NOMO-1 (cell line): ENCODE results near the gene FGF10.
A peak's percentile ranks its signal among the peaks of the same experiment; 100 is the strongest.

ENCODE experiments used
- DNase-seq, 2 experiments: peaks; one replicate each; lab custom pipeline; 2025; ENCODE audit not compliant: unreplicated experiment in 2 of 2; lab: John Stamatoyannopoulos, UW

FGF10 gene

GRCh38 chr5:44389090-44389822, at the start of gene FGF10:
FGF10 (minus strand) TSS chr5:44389420; CDS start chr5:44388682, 738 bp downstream.
- peak; percentile 42 to 45 for DNase-seq

DNA sequence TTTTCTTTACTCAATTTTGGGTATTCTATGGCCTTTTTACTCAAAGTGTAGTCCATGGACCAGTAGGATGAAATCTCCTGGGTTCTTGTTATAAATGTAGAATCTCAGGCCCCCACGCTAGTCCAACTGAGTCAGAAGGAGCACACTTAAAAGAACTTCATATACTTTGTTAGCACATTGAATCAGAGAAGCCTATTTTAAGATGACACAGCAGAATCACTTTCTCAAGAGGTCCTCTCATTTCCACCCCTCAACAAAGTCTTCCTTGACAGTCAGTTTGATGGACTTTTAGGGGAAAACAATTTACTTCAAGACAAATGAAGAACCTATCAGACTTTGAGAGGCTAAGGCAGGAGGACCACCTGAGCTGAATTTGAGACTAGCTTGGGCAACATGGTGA, 37.7 kb upstream of the FGF10 start:
- no peak for DNase-seq

- DNase-seq: no peak
Observed at GRCh38 chr5:44412286-44412685, 23.1 kb upstream of the FGF10 start.

DNA sequence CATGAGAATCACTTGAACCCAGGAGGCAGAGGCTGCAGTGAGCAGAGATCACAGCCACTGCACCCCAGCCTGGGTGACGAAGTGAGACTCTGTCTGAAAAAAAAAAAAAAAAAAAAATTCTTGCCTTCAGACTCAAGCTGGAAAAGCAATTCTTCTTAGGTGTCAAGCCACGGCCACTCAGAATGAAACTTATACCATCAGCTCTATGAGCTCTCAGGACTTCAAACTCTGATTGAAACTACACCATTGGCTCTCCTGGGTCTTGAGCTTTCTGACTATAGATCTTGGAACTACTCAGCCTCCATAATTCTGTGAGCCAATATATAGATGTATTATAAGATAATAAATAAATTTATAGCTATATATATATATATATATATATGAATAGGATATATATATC, 12.9 kb upstream of the FGF10 start:
- no peak for DNase-seq

- DNase-seq: no peak
Observed at GRCh38 chr5:44401611-44402010, 12.4 kb upstream of the FGF10 start.

- no peak for DNase-seq
Observed at GRCh38 chr5:44398382-44398781, 9.2 kb upstream of the FGF10 start.

DNA sequence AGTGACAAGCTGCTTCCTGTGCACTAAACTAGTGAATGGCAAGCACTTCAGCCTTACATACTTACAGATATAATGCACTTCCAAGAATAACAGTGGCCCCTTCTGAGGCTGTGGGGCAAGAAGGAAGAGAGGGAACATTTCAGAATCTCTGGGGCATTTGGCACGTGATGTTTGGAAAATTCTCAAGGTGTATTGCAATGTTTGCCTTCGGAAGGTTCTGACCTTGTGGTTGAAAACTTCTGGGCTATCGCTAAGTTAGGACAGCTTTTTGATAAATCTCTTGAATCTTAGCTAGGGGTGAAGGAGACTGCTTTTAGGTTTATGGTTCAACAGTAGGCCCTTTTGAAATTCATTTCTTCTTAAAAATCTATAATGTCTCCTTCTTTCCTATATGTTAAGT, 7.1 kb upstream of the FGF10 start:
- no peak for DNase-seq

DNA sequence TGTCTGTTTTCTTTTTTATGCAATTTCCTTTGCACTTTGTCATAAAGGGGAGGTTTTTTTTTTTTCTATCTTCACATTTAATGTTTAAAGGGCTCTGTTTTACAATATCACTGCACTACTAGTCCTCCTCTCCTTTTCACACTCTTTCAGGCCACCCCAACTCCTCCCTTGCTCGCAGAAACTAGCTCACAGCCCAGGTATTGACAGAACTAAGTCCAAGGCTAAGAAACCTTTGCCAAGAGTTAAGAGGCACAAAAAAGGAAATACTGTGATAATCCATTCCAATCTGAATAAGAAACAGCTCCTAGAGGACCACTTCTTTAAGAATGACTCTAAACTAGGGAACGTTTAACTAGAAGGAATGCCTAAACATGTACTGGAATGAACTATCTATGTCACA, 1.1 kb upstream of the FGF10 start:
- no peak for DNase-seq

DNA sequence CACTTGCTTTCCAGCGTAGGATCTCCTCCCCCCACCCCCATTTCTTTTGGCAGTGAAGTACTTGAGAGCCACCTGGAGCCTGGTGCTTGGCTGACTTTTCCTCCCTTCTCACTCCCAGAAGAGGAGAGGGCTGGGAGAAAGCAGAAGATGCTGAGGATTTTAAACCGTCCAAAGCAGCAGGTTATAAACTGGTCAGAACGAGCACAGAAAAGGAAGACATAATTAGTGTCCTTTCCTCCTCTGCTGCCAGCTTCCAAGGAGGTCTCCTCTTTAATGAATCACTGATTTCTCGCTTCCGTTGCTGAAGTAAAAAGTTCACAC, 563 bp upstream of the FGF10 start:
- peak in 1 of 2 experiments; percentile 22 for DNase-seq

GRCh38 chr5:44388321-44389089, 715 bp downstream of the FGF10 start:
- peak in 1 of 2 experiments; percentile 30 for DNase-seq

DNA sequence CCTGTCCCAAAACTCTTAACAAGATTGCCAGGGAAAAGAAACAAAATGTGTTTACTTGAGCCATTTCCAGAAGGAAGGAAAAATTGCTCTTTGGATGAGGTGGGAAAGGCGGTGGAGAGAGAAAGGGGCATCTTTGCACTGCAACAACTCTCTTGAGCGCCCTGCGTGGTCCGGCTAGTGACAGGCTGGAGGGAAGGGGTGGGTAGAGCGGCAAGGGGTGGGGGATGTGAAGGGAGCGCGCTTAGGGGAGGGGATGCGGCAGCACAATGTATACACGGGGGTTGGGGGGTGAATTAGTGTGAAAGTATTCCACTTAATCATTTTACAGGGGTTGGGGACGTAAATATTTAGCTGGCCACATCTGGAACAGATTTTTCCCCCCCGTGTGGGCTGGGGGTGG, 1.3 kb downstream of the FGF10 start:
- no peak for DNase-seq

GRCh38 chr5:44387406-44387805, 1.8 kb downstream of the FGF10 start:
- DNase-seq: no peak

DNA sequence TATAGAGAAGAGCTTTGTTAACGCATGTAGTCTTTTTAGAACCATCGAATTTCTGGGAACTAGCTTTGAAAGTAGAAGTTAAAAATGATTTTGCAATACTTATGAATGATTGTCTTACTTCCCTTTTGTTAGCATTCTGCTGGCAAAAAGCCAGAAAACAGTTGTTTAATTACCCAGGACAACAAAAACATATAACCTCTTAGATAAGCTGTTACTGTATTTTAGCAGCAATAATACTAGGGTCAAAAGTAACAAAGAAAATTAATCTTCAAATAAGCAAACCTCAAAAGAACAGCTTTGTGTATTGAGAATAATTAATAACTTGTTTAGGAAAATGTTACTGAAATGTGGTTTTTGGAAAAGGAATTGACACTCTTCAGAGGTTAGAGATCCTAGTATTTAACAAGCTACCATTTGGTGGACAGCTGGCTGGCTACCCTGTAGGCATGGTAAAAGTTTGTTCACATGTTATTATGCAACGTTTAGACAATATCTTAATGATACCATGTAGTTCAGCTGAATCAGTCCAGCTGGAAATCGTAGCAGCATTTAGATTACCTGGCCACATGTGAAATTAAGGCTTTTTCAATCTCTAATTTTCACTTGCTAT, 3.8 kb downstream of the FGF10 start:
- peak in 1 of 2 experiments; percentile 96 for DNase-seq

GRCh38 chr5:44384816-44385215, 4.4 kb downstream of the FGF10 start:
- no peak for DNase-seq

DNA sequence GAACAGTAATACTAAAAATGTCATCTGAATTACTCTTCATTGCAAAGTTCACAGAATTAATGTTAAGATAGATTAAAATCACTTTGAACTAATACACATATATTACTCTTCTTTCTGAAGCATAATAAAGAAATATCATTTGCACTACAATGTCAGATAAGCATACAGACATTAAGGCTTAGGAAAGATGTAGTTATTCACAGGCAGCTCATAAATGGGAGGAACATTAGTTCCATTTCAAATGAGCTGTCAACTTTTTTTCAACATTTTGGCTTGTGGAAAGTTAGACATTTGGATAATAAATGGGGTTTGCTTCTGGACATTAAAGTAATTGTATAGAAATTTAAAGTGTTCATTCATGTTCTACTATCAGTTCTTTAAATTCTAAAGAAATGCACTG, 6.3 kb downstream of the FGF10 start:
- no peak for DNase-seq

GRCh38 chr5:44377057-44377456, 12.2 kb downstream of the FGF10 start:
- DNase-seq: no peak

DNA sequence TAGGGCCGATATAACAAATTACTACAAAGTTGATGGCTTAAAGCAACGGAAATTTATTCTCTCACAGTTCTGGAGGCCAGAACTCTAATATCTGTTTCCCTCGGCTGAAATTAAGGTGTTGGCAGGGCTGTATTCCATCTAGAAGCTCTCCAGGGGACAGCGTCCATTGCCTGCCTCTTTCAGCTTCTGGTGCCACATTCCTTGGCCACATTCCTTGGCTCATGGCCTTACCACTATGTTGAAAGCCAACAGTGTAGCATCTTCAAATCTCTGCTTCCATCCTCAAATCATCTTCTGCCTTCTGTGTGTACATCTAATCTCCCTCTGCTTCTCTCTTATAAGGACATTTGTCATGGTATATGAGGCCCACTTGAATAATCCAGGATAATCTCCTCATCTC, 17.2 kb downstream of the FGF10 start:
- no peak for DNase-seq

GRCh38 chr5:44367203-44367602, 22.0 kb downstream of the FGF10 start:
- DNase-seq: no peak

GRCh38 chr5:44365345-44365744, 23.9 kb downstream of the FGF10 start:
- no peak for DNase-seq

- no peak for DNase-seq
Observed at GRCh38 chr5:44364097-44364496, 25.1 kb downstream of the FGF10 start.

GRCh38 chr5:44361342-44362001, 27.7 kb downstream of the FGF10 start:
- DNase-seq: no peak
